HL-60 (cell line): ENCODE measurements around the gene SFTPA1.
"Not testable (repeated sequence)": the region's sequence is repeated elsewhere in the genome, so short reads cannot be mapped to it uniquely, and the experiment has no call there.

Experiments used
- DNase-seq, 2 experiments: peaks; one replicate each; pipeline ENCODE4 v3.0.0-alpha.2; 2010 to 2020; ENCODE audit warnings: low read depth in 1 of 2, low spot score in 1 of 2
- H3K27ac ChIP-seq: fragments of 250-450 bp; sonication (Bioruptor Pico); replicated peaks from 2 replicates; pipeline ENCODE4 v1.5.1; 2020; ENCODE audit warnings: mild to moderate bottlenecking, moderate library complexity
- H3K27me3 ChIP-seq: fragments of 250-450 bp; sonication (Bioruptor Pico); 2 replicates; pipeline ENCODE4 v1.5.1; 2021; ENCODE audit warnings: mild to moderate bottlenecking, moderate library complexity; ENCODE audit not compliant: insufficient read depth, poor library complexity, severe bottlenecking
- H3K4me3 ChIP-seq: replicated peaks from 2 replicates; pipeline ENCODE4 v1.5.1; 2011; ENCODE audit warnings: mild to moderate bottlenecking, control low read depth, low read length; ENCODE audit not compliant: insufficient read depth
- CTCF ChIP-seq: IDR thresholded peaks from one replicate; pipeline ENCODE4 v1.5.1; 2011; ENCODE audit warnings: low read length, control low read depth, inconsistent platforms; ENCODE audit not compliant: insufficient read depth
- GABPA ChIP-seq: IDR thresholded peaks from 2 replicates; pipeline ENCODE4 v1.6.1; 2012; ENCODE audit warnings: low read depth
- POLR2AphosphoS5 ChIP-seq: IDR thresholded peaks from 2 replicates; pipeline ENCODE4 v1.6.1; 2012; ENCODE audit warnings: low read depth
- REST ChIP-seq: IDR thresholded peaks from 2 replicates; pipeline ENCODE4 v1.6.1; 2012; ENCODE audit warnings: low read depth; ENCODE audit not compliant: insufficient replicate concordance
- SPI1 ChIP-seq: IDR thresholded peaks from 2 replicates; pipeline ENCODE4 v1.6.1; 2012; ENCODE audit warnings: low read depth, mild to moderate bottlenecking, borderline replicate concordance
- long read RNA-seq: library from polyadenylated mRNA; unstranded; transcript quantifications from one replicate; pipeline ENCODE4 v2.0.0, GENCODE V29; 2020

SFTPA1 gene
- long read RNA-seq, result 0 reads

- Histone ChIP-seq H3K4me3 (no peak within 1 kb of the TSS), H3K27ac (no peak within 1 kb of the TSS), H3K27me3 (no peaks in the 10 kb centered on the region)
- DNase-seq, result no peak
- no peak for TF ChIP-seq POLR2AphosphoS5
Measured at GRCh38 chr10:79610601-79611191, at the start of gene SFTPA1. Gene SFTPA1, plus strand, starts transcription at chr10:79610939. Its CDS starts 887 bp downstream, at chr10:79611826.

- no peak overlapping the region for H3K4me3 ChIP-seq
- H3K27ac ChIP-seq, result no peak overlapping the region
- H3K27me3 ChIP-seq, result peaks cover 2% of the 10 kb centered on the region
- TF ChIP-seq GABPA (no peak), POLR2AphosphoS5 (no peak), SPI1 (no peak), CTCF (no peak), REST (no peak)
- DNase-seq, result no peak
Measured at GRCh38 chr10:79561257-79561656, 49.5 kb upstream of the SFTPA1 start.

- no peak overlapping the region for H3K4me3 ChIP-seq
- TF ChIP-seq CTCF (peak; percentile 83), SPI1 (no peak)
- peak; percentile 7 to 76 for DNase-seq
- no peak overlapping the region for H3K27ac ChIP-seq
- peaks cover 2% of the 10 kb centered on the region for H3K27me3 ChIP-seq
Measured at GRCh38 chr10:79562135-79562756, 48.5 kb upstream of the SFTPA1 start.

- DNase-seq, result no peak
- Histone ChIP-seq H3K27ac (no peak overlapping the region), H3K4me3 (no peak overlapping the region), H3K27me3 (peaks cover 2% of the 10 kb centered on the region)
- TF ChIP-seq GABPA, result no peak
- no peak for TF ChIP-seq REST
- no peak for TF ChIP-seq POLR2AphosphoS5
- TF ChIP-seq SPI1, result no peak
- no peak for TF ChIP-seq CTCF
Measured at GRCh38 chr10:79563426-79563825, 47.3 kb upstream of the SFTPA1 start.

- not testable (repeated sequence) for DNase-seq, H3K4me3 ChIP-seq, H3K27ac ChIP-seq, H3K27me3 ChIP-seq
Measured at GRCh38 chr10:79570624-79571023, 40.1 kb upstream of the SFTPA1 start.
